NCI-H446 (cell line): ENCODE results near the gene STRIP1.

Source experiments
- DNase-seq, 2 experiments: peaks; one replicate each; lab custom pipeline; 2025; lab: John Stamatoyannopoulos, UW

STRIP1 gene

GRCh38 chr1:110051262-110051648, 16.8 kb downstream of the STRIP1 start:
- DNase-seq: no peak

GRCh38 chr1:110053552-110054428, 19.4 kb downstream of the STRIP1 start:
- DNase-seq: peak in 1 of 2 experiments; percentile 55

- DNase-seq: no peak
Observed at GRCh38 chr1:110055493-110056284, 21.3 kb downstream of the STRIP1 start.

GRCh38 chr1:110056285-110056683, 21.9 kb downstream of the STRIP1 start:
- DNase-seq: no peak

GRCh38 chr1:110056776-110057175, 22.4 kb downstream of the STRIP1 start:
- DNase-seq: peak in 1 of 2 experiments; percentile 22

- DNase-seq: no peak
Observed at GRCh38 chr1:110057963-110058518, 23.6 kb downstream of the STRIP1 start.

GRCh38 chr1:110058591-110058990, 24.2 kb downstream of the STRIP1 start:
- no peak for DNase-seq

- no peak for DNase-seq
Observed at GRCh38 chr1:110059133-110059863, 24.9 kb downstream of the STRIP1 start.

GRCh38 chr1:110060034-110060661, 25.7 kb downstream of the STRIP1 start:
- DNase-seq: peak in 1 of 2 experiments; percentile 31

- DNase-seq: no peak
Observed at GRCh38 chr1:110060662-110061060, 26.2 kb downstream of the STRIP1 start.

GRCh38 chr1:110061341-110061740, 26.9 kb downstream of the STRIP1 start:
- DNase-seq: no peak

GRCh38 chr1:110062612-110063011, 28.2 kb downstream of the STRIP1 start:
- no peak for DNase-seq

GRCh38 chr1:110063781-110064180, 29.4 kb downstream of the STRIP1 start:
- no peak for DNase-seq

- no peak for DNase-seq
Observed at GRCh38 chr1:110064576-110065337, 30.3 kb downstream of the STRIP1 start.

- DNase-seq: peak; percentile 42 to 79
Observed at GRCh38 chr1:110065841-110066240, 31.4 kb downstream of the STRIP1 start.

GRCh38 chr1:110067479-110067892, 33.1 kb downstream of the STRIP1 start:
- DNase-seq: no peak

- no peak for DNase-seq
Observed at GRCh38 chr1:110067893-110068645, 33.6 kb downstream of the STRIP1 start.

GRCh38 chr1:110068646-110069403, 34.4 kb downstream of the STRIP1 start:
- no peak for DNase-seq
